HG03139 (cell line): Measurements from ENCODE around the gene FANCD2.
"Not testable (repeated sequence)": the region's sequence is repeated elsewhere in the genome, so short reads cannot be mapped to it uniquely, and the experiment has no call there.

ENCODE experiments used
- ATAC-seq: cut with Tn5 transposase; IDR thresholded peaks from one replicate; pipeline ENCODE4 v1.9.1; 2021; ENCODE audit not compliant: unreplicated experiment

FANCD2 gene

DNA sequence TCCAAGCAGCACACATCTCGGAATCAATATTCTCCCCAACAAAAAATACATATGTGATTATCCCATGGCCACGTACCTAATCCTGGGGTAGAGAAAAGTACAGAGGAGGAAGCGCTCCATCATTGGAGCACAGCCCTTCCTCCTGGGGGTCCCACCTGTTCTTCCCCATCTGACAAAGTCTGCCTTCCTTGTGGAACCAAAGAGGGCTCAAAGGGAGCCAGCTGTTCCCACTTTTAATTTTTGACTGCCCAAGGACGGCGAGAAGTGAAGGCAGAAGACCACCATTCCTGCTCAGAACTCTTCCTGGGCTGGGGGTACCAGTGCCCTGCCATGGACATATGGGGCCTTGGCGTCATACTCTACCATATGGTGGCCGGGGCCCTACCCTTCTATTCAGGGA lies 14.1 kb upstream of the FANCD2 start:
- ATAC-seq: no peak

DNA sequence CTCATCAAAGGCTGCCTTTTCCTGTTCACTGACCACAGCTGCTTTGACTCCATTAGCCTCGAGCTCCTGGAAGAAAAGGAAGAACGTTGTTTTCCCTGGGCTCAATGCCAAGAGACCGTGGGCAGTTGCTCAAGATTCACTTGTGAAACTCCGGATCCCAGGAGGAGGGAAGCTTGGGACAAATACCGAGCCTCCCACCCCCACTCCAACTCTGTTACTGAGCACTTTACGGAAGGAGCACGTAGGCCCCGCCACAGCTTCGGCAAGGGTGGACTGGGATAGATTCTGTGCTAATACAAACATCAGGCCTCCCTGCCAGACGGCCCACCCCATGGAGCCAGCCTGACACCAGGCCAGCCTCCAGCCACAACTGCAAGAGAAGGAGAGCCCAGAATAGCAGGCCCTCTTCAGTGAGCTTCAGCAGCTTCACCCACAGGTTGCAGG lies 10.8 kb upstream of the FANCD2 start:
- ATAC-seq: no peak

- no peak for ATAC-seq
Measured at GRCh38 chr3:10017636-10018292, 8.5 kb upstream of the FANCD2 start.

DNA sequence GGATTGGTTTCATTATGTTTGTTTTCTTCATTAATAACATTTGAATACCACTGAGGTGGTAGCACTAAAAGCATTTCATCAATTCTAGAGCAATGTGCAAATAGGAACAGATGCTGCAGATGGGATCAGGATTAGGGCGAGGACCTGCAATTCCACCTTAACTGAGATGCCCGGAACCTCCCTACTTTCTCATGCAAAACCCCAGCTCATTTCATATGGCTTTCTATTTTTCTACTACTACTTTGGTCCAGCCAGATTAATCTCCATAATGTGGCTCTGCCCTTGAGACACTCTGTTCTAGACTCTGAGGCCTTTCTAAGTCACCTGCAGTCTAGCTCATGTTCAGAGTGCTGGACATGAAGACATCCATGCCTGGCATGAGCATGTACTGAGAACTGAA lies 7.4 kb upstream of the FANCD2 start:
- not testable (repeated sequence) for ATAC-seq

DNA sequence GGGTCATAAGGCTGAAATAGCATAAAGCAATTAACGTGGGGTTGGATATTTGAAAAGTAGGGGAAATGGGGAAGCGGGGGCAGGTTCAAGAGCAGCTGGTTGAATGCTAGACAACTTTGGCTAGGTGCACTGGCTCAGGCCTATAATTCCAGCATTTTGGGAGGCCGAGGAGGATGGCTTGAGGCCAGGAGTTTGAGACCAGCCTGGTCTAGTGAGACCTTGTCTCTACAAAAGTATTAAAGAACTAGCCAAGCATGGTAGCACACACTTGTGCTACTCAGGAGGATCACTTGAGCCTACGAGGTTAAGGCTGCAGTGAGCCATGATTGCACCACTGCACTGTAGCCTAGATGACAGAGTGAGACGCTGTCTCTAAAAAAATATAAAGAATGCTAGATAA lies 6.9 kb upstream of the FANCD2 start:
- no peak for ATAC-seq

GRCh38 chr3:10021856-10022775 lies 4.1 kb upstream of the FANCD2 start:
- no peak for ATAC-seq

- no peak for ATAC-seq
Measured at GRCh38 chr3:10023587-10024310, 2.5 kb upstream of the FANCD2 start.

DNA sequence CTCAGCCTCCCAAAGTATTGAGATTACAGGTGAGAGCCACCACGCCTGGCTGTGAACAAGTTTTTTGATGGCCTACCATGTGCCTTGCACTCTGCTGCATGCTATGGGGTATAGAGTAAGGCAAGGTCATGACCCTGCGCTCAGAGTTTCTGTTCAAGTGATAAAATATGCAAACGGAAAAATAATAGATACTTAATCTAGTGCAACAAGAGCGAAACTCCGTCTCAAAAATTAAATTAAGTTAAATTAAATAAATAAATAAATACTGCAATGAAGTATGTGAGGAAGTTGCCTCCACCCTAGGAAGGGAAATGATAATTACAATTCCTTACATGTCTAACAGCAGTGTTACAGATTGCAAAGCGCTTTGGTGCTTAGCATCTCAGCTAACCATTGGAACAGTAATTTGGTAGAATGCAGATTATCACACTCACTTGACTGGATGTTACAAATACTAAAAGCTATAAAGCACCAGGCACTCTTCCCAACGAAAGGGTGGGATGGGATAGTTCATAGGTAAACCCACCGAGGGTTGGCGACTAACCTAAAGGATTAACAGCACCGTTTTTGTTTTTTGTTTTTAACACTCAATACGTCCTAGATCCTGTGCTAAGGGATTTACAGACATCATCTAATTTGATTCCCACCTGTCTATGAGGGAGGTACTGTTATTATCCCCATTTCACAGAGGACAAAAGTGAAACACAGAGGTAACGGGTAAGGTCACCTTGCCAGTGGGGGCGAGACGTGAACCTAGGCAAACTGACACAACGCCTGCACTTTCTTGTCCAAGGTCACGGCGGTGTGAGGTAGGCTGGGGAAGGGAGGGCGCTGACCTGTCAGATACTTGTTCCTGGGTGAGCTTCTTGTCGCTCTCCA lies 793 bp upstream of the FANCD2 start:
- no peak for ATAC-seq

DNA sequence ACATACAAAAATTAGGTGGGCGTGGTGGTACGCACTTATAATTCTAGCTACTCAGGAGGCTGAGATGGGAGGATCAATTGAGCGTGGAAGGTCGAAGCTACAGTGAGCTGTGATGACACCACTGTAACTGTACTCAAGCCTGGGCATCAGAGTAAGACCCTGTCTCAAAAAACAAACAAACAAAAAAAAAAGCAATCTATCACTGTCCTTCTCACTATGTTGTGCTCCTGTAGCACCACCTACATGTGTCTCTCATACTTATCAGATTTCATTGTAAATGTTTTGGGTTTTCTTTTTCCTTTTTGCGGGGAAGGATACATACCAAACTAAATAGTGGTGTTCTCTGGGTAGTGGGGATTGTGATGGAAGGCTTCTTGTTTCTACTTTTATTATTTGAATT lies 14.8 kb downstream of the FANCD2 start:
- no peak for ATAC-seq

DNA sequence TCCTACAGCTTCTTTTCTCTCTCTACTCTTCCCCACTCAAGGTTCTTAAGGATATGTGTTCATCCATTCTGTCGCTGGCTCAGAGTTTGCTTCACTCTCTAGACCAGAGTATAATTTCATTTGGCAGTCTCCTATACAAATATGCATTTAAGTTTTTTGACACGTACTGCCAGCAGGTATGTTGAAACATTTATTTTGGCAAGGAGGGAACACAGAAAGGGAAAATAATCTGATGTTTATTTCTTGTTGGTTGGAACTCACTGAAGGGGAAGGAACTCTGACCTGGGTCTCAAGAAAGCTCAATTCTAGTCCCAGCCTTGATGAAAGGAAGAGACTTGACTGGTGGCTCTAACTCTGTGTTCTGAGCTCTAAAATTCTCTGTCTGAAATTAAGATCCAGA lies 21.6 kb downstream of the FANCD2 start:
- no peak for ATAC-seq

DNA sequence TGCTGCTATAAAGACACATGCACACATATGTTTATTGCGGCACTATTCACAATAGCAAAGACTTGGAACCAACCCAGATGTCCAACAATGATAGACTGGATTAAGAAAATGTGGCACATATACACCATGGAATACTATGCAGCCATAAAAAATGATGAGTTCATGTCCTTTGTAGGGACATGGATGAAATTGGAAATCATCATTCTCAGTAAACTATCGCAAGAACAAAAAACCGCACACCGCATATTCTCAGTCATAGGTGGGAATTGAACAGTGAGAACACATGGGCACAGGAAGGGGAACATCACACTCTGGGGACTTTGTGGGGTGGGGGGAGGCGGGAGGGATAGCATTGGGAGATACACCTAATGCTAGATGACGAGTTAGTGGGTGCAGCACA lies 26.8 kb downstream of the FANCD2 start:
- not testable (repeated sequence) for ATAC-seq

DNA sequence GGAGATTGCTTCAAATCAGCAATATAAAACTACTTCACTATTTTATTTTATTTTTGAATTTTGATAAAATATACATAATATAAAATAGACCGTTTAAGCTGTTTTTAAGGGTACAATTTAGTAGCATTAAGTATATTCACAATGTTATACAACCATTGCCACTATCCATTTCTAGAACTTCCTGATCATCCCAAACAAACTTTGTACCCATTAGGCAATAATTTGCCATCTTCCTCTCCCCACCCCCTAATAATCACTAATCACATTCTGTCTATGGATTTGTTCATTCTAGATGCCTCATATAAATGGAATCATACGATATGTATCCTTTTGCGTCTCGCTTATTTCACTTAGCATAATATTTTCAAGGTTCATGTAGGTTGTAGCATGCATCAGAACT lies 28.9 kb downstream of the FANCD2 start:
- no peak for ATAC-seq

- not testable (repeated sequence) for ATAC-seq
Measured at GRCh38 chr3:10070077-10070476, 43.8 kb downstream of the FANCD2 start.

GRCh38 chr3:10074666-10075065 lies 48.4 kb downstream of the FANCD2 start:
- no peak for ATAC-seq

GRCh38 chr3:10081871-10082270 lies 55.6 kb downstream of the FANCD2 start:
- ATAC-seq: no peak

- ATAC-seq: no peak
Measured at GRCh38 chr3:10085738-10086137, 59.5 kb downstream of the FANCD2 start.

DNA sequence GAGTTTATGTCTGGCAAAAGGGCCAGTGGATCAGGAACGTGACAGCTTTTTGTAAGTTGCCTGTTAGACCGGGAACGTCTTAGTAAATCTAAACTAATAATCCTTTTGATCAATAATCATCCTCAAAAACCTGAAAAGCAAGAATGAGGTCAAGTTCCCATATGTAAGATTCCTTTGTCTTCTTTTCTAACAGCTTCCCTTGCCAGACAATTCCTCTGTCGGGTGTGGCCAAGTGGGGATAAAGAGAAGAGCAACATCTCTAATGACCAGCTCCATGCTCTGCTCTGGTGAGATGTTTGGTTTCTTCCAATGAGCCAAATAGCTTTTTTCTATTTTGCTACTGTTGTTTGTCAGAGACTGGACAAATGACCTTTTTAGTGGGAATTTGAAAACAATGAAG lies 62.0 kb downstream of the FANCD2 start:
- no peak for ATAC-seq

DNA sequence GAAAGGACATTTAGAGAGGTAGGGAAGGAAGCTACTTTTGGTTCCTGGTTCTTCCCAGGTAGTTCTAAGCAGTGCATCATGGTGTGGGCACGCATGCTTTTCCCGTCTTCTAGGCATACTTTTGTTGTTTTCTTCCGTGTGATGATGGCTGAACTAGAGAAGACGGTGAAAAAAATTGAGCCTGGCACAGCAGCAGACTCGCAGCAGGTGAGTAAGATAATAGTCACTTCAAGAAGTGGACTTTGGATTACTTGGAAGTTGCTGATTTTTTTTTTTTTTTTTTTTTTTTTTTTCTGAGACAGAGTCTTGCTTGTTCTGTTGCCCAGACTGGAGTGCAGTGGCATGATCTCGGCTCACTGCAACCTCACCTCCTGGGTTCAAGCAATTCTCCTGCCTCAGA lies 63.9 kb downstream of the FANCD2 start:
- ATAC-seq: no peak

DNA sequence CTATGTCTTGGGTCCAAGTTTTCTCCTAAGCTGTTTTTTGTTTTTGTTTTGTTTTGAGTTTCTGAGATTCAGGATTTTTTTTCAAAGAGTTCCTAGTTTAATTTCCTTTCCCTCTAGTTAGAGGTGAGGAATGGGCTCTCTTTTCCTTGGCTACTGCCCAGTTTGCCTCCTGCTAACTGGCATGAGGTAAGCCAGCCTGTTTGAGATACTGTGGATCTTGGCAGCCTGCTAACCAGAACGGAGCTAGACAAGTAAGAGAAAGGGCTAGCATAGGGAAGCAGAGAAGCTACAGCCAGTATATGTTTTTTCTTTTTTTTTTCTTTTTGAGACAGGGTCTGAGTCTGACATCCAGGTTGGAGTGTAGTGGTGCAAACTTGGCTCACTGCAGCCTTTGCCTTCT lies 64.5 kb downstream of the FANCD2 start:
- not testable (repeated sequence) for ATAC-seq

- ATAC-seq: not testable (repeated sequence)
Measured at GRCh38 chr3:10091387-10091786, 65.2 kb downstream of the FANCD2 start.

GRCh38 chr3:10093678-10094077 lies 67.4 kb downstream of the FANCD2 start:
- ATAC-seq: no peak
